Cardiac fibroblast (primary cell): ENCODE results near the gene TMOD2.

Source experiments
- DNase-seq, 2 donors: peaks; one replicate each; pipeline versions ENCODE4 v3.0.0 to v3.0.0-alpha.2; 2010; ENCODE audit warnings: low read depth in 2 of 2
- H3K4me3 ChIP-seq, 2 donors: replicated peaks in 1 of 2; 1 replicate in 1 of 2; 2 replicates in 1 of 2; pipeline ENCODE4 v1.5.1; 2011; ENCODE audit warnings: low read depth in 2 of 2, low read length in 2 of 2, mild to moderate bottlenecking in 2 of 2, moderate library complexity in 1 of 2
- TF ChIP-seq, protein P1 (sequence below): IDR thresholded peaks from one replicate; pipeline ENCODE4 v1.5.1; 2011; ENCODE audit warnings: low read depth, mild to moderate bottlenecking, low read length, inconsistent platforms

TMOD2 gene

DNA sequence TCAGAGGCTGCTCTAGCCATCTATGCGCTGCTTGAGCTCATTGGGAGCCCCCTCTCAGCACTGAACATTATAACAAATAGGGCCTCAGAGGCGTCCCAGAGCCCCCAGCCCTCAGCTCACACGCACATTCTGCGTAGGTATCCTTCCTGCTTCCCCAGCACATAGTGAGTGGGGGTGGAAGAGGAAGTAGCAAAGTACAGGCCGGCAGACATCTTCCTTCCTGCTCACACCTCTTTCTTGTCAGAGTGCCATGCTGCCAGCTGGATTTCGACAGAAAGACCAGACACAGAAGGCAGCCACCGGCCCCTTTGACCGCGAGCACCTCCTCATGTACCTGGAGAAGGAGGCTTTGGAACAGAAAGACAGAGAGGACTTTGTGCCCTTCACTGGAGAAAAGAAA lies 16.6 kb downstream of the TMOD2 start:
- H3K4me3 ChIP-seq, result no peak overlapping the region
- TF ChIP-seq, protein P1, sequence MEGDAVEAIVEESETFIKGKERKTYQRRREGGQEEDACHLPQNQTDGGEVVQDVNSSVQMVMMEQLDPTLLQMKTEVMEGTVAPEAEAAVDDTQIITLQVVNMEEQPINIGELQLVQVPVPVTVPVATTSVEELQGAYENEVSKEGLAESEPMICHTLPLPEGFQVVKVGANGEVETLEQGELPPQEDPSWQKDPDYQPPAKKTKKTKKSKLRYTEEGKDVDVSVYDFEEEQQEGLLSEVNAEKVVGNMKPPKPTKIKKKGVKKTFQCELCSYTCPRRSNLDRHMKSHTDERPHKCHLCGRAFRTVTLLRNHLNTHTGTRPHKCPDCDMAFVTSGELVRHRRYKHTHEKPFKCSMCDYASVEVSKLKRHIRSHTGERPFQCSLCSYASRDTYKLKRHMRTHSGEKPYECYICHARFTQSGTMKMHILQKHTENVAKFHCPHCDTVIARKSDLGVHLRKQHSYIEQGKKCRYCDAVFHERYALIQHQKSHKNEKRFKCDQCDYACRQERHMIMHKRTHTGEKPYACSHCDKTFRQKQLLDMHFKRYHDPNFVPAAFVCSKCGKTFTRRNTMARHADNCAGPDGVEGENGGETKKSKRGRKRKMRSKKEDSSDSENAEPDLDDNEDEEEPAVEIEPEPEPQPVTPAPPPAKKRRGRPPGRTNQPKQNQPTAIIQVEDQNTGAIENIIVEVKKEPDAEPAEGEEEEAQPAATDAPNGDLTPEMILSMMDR, result no peak
- DNase-seq, result no peak

DNA sequence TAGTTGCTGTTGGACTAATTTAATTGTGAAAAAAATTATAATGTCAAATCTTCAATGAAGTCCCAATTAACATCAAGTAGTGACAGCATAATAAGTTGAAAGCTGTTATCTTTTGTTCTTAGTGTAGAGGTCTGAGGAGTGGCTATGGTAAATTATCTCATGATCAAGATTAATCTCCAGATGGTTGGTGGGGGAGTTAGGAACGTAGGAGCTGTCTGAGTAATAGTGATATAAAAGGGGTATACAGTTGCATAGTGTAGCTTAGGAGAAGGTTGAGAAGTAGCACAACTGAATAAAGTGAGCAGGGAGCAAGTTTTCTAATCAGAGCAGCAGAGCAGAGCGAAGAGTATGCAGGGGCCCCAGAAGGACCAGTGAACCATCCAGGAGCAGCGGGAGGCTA lies 19.5 kb downstream of the TMOD2 start:
- no peak overlapping the region for H3K4me3 ChIP-seq
- TF ChIP-seq, protein P1, result no peak
- no peak for DNase-seq

GRCh38 chr15:51771773-51772172 lies 20.4 kb downstream of the TMOD2 start:
- TF ChIP-seq, protein P1, result no peak
- peak in 1 of 2 donors; percentile 8 for DNase-seq
- H3K4me3 ChIP-seq, result no peak overlapping the region

DNA sequence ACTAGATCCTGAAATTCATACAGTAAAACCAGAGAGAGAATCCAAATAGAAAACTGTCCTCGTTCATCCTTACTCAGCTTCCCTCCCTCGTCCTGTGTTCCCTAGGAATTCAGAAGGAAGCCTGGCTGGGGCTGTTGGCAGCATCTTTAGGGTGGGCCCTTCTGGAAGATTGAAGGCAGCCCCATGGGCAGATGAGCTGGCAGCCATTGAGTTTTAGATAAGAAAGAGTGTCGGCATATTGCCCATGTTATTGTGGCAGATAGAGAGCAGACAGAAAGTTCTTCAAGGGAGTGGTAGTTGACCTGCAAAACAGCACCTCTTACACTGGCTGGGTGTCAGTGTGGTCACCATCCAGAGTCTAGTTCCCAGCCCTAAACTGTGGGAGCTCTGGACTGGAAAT lies 23.5 kb downstream of the TMOD2 start:
- TF ChIP-seq, protein P1, result no peak
- no peak for DNase-seq
- no peak overlapping the region for H3K4me3 ChIP-seq

DNA sequence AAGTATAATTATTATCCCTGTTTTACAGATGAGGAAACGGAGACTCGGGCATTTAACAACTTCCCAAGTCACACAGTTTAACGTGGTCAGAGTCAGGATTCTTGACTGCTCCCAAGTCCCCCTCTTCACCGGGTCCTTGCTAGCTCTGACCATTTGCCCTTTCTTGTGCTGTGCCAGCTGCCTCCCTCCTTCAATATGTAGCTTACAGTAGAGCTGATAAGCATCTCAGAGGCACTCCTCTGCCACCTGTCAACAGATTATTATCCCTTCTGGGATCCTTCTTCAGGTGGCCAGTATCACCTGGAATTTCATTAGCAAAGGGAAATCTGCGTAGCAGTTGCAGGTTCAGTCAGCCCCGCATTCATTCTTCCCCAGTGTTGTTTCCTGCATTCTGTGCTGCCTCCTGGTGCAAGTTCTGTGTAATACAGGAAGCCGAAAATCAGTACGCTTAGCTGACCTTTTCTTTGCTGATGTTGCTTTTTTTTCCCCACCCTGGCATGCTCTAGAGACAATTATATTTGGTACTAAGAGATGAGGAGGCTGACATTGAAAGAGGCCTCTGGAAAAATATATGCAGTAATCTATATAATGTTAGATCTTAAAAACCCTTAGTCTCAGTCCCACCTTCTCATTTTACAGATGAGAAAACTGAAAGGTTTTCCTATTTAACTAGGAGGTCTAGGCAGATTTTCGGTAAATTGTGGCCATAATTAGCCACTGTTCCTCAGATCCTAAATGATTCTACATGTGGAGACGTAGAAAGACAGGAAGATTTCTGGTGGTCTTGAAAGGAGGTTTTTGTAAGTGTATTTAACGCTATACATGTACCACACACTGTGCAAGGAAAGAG lies 24.8 kb downstream of the TMOD2 start:
- TF ChIP-seq, protein P1, result peak; percentile 77
- DNase-seq, result peak; percentile 65 to 71
- H3K4me3 ChIP-seq, result no peak overlapping the region

DNA sequence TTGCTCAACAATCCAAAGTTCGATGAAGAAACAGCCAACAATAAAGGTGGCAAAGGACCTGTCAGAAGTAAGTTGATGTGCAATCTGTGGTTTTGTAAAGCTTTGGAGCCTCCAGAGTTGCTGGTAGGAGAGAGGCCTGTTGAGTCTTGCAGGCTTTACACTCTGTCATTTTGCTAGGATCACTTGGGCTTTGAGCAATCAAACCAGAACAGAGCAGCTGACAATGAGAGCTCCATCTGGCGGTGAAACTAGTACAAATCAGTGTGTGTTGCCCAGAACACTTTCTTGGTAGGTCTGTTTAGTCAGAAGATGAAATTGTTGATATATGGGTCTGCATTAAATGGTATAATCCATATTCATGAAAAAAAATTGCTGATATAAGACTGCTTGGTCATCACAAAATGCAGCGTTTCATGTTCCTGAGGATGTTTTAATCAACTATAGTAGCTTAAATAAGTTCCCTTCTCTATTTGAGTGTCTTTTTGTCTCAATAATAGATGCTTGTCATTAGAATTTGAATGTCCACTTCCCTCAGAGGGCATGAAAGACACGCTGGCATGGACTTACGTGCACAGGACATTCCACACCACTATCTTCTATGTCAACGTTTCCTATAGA lies 25.7 kb downstream of the TMOD2 start:
- DNase-seq, result peak; percentile 87 to 88
- TF ChIP-seq, protein P1, result peak; percentile 74
- H3K4me3 ChIP-seq, result no peak overlapping the region
